Heart left ventricle (tissue), 16 donors: Measurements from ENCODE around the gene DIAPH3. TPM values are rescaled to one million over a fixed set of nuclear protein-coding genes. Genes with fewer than 3 reads are reported as not detected.

Experiments used
- ATAC-seq, 4 donors: fragments of 200-7000 bp; cut with Tn5 transposase; one replicate each; pipeline ENCODE4 v1.9.1; 2020 to 2022; ENCODE audit warnings: moderate library complexity in 4 of 4, mild to moderate bottlenecking in 3 of 4, moderate number of reproducible peaks in 1 of 4
- DNase-seq, 5 donors: peaks; one replicate each; pipeline ENCODE4 v3.0.0-alpha.2; 2020
- H3K27ac ChIP-seq, 12 donors: fragments of 200-600 bp; sonication (generic) in 4 of 12; one replicate each; pipeline versions ENCODE4 v1.5.0 to v1.8.0; 2016 to 2022; ENCODE audit warnings: mild to moderate bottlenecking in 2 of 12
- H3K27me3 ChIP-seq, 9 donors: fragments of 200-600 bp; sonication (generic) in 2 of 9; one replicate each; pipeline versions ENCODE4 v1.5.1 to v1.8.0; 2016 to 2022; ENCODE audit warnings: mild to moderate bottlenecking in 3 of 9
- H3K36me3 ChIP-seq, 9 donors: fragments of 200-600 bp; sonication (generic) in 2 of 9; one replicate each; pipeline versions ENCODE4 v1.5.0 to v1.8.0; 2018 to 2022; ENCODE audit warnings: mild to moderate bottlenecking in 2 of 9
- H3K4me1 ChIP-seq, 12 donors: fragments of 200-600 bp; sonication (generic) in 4 of 12; one replicate each; pipeline versions ENCODE4 v1.5.0 to v1.8.0; 2016 to 2022; ENCODE audit warnings: mild to moderate bottlenecking in 3 of 12
- H3K4me3 ChIP-seq, 12 donors: fragments of 200-600 bp; sonication (generic) in 4 of 12; one replicate each; pipeline versions ENCODE4 v1.5.0 to v1.8.0; 2017 to 2022; ENCODE audit warnings: mild to moderate bottlenecking in 9 of 12, moderate library complexity in 4 of 12
- H3K9me3 ChIP-seq, 12 donors: fragments of 200-600 bp; sonication (generic) in 4 of 12; one replicate each; pipeline versions ENCODE4 v1.5.0 to v1.8.0; 2016 to 2022; ENCODE audit warnings: mild to moderate bottlenecking in 1 of 12
- CTCF ChIP-seq, 12 donors: fragments of 200-600 bp; sonication (generic) in 4 of 12; IDR thresholded peaks; one replicate each; pipeline versions ENCODE4 v1.5.0 to v1.8.0; 2018 to 2022; ENCODE audit warnings: antibody characterized with exemption in 12 of 12, mild to moderate bottlenecking in 5 of 12
- POLR2A ChIP-seq, 2 donors: fragments of 450-650 bp; IDR thresholded peaks; one replicate each; pipeline ENCODE4 v1.6.1; 2017; ENCODE audit warnings: antibody characterized with exemption in 2 of 2, mild to moderate bottlenecking in 2 of 2, moderate library complexity in 2 of 2
- WGBS, 4 donors: extraction: QIAGEN DNeasy Blood & Tissue Kit in 2 of 4; methylation state at CpG; one replicate each; pipeline versions ENCODE4 v1.1.5 to v1.1.7; 2013 to 2018; 5-methylcytosine and 5-hydroxymethylcytosine counted together
- intact Hi-C, 10 donors: fragments of 100-400 bp; cut with DNase I; formaldehyde crosslinking; loops; one replicate each; pipeline versions ENCODE4 v1.11.1 to v1.14.2; 2022
- polyA plus RNA-seq, 2 donors: library from polyadenylated mRNA; stranded (reverse); fragments of 200-250 nt; gene quantifications; one replicate each; pipeline ENCODE4 v1.2.3, GENCODE V29; 2013
- total RNA-seq, 9 donors: library from RNA; depleted of rRNA in 2 of 9; stranded (reverse); fragments of >200 nt in 2 of 9; fragmentation: NEBNext Ultra II Directional in 3 of 9; extraction: Animal tissue kit (Norgen Biotek cat#: 25700) in 3 of 9; gene quantifications; one replicate each; pipeline versions ENCODE4 v1.1.0 to v1.2.4, GENCODE V29; 2016 to 2023
- donor health status: ischemic (EF 13 %, LVEDD 7.1; RV severe dilation, severe dysfunction).
- donor health status: healthy with polysubstance abuse.
- donor health status: DM: no; HTN: yes; CAD: no.
- donor health status: DM: no; HTN: no; CAD: no.
- donor health status: ischemic (EF 25% LVEDD 6.9; RV normal size, moderate dysfunction).
- donor health status: ischemic (EF 25% LVEDD 5.7; RV mildly dilated, moderate dysfunction).
- donor health status: healthy.
- donor health status: DM: yes; HTN: yes; CAD: no.
- donor health status: ischemic (EF 35%, LVEDD 5.7; RV mildly dilated, moderate dysfunction).
- donor health status: nonischemic (EF 11% LVEDD 7.7; RV severe dilation, severe dysfunction).
- donor health status: DM: yes; HTN: yes; CAD: no.
- donor health status: PGD.
- donor health status: ischemic (EF 29% LVEDD 5.4; RV normal size, mild dysfunction).
- donor health status: nonischemic (EF 23%, LVEDD 6.1; RV moderate dilation, normal function).

Gene DIAPH3
- total and polyA plus RNA-seq, 11 donors, result 0.03 to 3.2 (median 0.19) TPM

- DNase-seq, result no peak
- no peak for ATAC-seq
- H3K4me3 ChIP-seq, result no peak overlapping the region
- H3K27ac ChIP-seq, result no peak overlapping the region
- no peaks in the 10 kb centered on the region for H3K9me3 ChIP-seq
- intact Hi-C loops, result no loop called here
- no peaks in the 10 kb centered on the region for H3K36me3 ChIP-seq
- H3K4me1 ChIP-seq, result no peaks in the 10 kb centered on the region
- WGBS, 4 donors, result 72 to 95% (median 83%) methylated on average over 5 of the region's 5 CpGs
- H3K27me3 ChIP-seq, result no peaks in the 10 kb centered on the region
- no peak for TF ChIP-seq POLR2A (IDR thresholded peaks at IDR 0.05)
- no peak for TF ChIP-seq CTCF (IDR thresholded peaks at IDR 0.05)
Measured at GRCh38 chr13:59748046-59748445, 415.7 kb downstream of the DIAPH3 start.

GRCh38 chr13:59747529-59747928 lies 416.2 kb downstream of the DIAPH3 start:
- Histone ChIP-seq H3K27me3 (no peaks in the 10 kb centered on the region), H3K36me3 (no peaks in the 10 kb centered on the region), H3K4me1 (no peaks in the 10 kb centered on the region), H3K9me3 (no peaks in the 10 kb centered on the region), H3K4me3 (no peak overlapping the region), H3K27ac (no peak overlapping the region)
- 95 to 100% (median 97%) methylated on average over 1 of the region's 1 CpG for WGBS, 4 donors
- ATAC-seq (no peak), DNase-seq (no peak)
- intact Hi-C loops, result no loop called here
- TF ChIP-seq CTCF (IDR thresholded peaks at IDR 0.05) (no peak), POLR2A (IDR thresholded peaks at IDR 0.05) (no peak)

GRCh38 chr13:59746291-59746962 lies 417.3 kb downstream of the DIAPH3 start:
- Histone ChIP-seq H3K9me3 (no peaks in the 10 kb centered on the region), H3K27ac (no peak overlapping the region), H3K4me1 (no peaks in the 10 kb centered on the region), H3K36me3 (no peaks in the 10 kb centered on the region), H3K4me3 (no peak overlapping the region), H3K27me3 (no peaks in the 10 kb centered on the region)
- WGBS, 4 donors, result 89 to 98% (median 93%) methylated on average over 5 of the region's 5 CpGs
- DNase-seq, result no peak
- TF ChIP-seq CTCF (IDR thresholded peaks at IDR 0.05), result no peak
- TF ChIP-seq POLR2A (IDR thresholded peaks at IDR 0.05), result no peak
- ATAC-seq, result no peak
- intact Hi-C loops, result no loop called here

GRCh38 chr13:59745392-59745788 lies 418.3 kb downstream of the DIAPH3 start:
- no peaks in the 10 kb centered on the region for H3K9me3 ChIP-seq
- H3K36me3 ChIP-seq, result no peaks in the 10 kb centered on the region
- intact Hi-C loops, result no loop called here
- 78 to 86% (median 83%) methylated on average over 1 of the region's 1 CpG for WGBS, 4 donors
- no peaks in the 10 kb centered on the region for H3K27me3 ChIP-seq
- H3K4me1 ChIP-seq, result no peaks in the 10 kb centered on the region
- ATAC-seq (no peak), DNase-seq (no peak)
- H3K27ac ChIP-seq, result no peak overlapping the region
- no peak overlapping the region for H3K4me3 ChIP-seq
- TF ChIP-seq CTCF (IDR thresholded peaks at IDR 0.05), result no peak
